GM21717 (cell line): ENCODE measurements around the gene C1orf159.

Source experiments
- ATAC-seq: cut with Tn5 transposase; IDR thresholded peaks from one replicate; pipeline ENCODE4 v1.9.1; 2021; ENCODE audit warnings: mild to moderate bottlenecking, moderate library complexity; ENCODE audit not compliant: unreplicated experiment

Gene C1orf159

DNA sequence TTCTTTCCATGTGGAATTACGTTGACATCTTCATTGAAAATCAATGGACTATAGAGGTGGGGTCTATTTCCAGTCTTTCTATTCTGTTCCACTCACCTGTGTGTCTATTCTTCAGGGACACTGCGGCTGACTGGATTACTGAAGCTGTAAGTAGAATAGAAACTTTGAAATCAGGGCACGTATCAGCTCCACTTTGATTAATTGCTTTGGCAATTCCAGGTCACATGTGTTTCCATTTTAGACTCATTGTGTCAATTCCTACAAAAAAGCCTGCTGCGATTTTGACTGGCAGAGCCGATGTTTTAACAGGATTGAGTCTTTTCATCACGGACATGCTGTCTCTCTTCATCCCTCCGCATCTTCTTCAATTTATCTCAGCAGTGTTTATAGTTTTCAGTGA is 20.9 kb downstream of the C1orf159 start:
- ATAC-seq = no peak

DNA sequence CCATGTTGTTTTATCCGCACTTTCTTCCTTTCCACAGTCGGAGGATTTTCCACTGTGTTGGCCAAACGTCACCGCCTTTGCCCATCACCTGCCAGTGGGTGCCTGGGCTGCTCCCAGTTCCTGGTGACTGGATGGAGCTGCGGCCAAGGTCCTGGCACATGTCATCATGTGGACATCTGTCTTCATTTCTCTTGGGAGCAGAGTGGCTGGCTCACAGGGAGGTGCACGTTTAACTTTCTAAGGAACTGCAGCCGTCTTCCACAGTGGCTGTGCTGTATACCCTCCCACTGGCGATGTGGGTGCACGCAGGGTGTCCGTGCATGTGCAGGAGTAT is 22.3 kb downstream of the C1orf159 start:
- no peak for ATAC-seq

DNA sequence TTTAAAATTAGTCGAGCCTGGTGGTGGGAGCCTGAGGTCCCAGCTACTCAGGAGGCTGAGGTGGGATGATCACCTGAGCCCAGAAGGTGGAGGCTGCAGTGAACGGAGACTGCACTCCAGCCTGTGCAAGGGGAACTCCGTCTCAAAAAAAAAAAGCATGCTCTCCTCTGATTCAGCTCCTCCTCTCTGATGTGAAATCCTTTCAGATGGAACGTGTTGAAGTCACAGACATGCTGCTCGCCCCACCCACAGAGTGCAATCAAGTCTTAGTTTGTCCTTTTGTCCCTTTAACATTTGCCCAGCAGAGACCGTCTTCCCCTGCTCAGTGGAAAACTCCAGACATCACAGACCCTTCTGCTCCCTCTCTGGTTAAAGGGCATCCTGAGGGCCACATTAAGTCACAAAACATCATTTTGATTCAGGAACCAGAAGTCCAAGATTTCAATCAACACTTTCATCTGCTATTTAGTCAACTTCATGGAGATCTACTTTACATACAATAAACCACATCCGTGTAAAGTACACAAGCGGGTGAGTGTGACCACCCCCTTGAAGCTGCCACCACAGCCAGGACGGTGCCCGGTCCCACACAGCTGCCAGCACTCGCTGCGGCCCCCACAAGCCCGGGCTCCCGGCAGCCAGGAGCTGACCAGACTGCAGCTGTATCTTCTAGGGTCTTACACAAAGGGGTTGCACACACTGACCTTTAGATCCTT is 22.8 kb downstream of the C1orf159 start:
- no peak for ATAC-seq

DNA sequence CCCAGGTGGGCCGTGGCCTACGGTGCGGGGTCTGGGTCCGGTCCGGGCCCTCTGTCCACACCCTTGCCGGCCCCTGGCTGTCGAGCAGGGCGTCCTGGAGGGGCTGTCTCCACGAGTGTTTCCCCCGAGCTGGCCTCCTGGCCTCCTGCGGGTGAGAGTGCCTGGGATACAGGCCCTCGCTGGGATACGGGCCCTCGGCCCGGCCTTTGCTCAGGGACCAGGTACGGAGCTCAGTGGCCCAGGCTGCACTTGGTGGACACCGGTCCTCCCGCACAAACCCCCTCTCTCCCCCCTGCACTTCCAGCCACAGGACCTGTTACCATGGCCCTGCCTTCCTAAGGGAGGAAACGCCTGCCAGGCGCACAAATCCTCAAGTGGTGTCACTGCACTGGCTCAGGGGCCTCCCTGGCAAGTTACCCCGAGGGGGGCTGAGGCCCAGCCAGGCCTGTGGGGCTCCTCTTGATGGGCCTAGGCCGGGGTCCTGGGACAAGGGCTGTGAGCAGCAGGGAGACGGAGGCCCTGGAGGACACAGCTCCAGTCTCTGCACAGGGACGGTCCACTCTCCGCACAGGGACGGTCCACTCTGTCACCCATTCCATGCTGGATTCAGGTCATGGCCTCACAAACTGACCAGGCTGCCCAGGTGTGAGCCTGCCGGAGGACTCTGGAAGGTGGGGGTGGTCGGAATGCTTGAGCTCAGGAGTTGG is 23.6 kb downstream of the C1orf159 start:
- no peak for ATAC-seq

DNA sequence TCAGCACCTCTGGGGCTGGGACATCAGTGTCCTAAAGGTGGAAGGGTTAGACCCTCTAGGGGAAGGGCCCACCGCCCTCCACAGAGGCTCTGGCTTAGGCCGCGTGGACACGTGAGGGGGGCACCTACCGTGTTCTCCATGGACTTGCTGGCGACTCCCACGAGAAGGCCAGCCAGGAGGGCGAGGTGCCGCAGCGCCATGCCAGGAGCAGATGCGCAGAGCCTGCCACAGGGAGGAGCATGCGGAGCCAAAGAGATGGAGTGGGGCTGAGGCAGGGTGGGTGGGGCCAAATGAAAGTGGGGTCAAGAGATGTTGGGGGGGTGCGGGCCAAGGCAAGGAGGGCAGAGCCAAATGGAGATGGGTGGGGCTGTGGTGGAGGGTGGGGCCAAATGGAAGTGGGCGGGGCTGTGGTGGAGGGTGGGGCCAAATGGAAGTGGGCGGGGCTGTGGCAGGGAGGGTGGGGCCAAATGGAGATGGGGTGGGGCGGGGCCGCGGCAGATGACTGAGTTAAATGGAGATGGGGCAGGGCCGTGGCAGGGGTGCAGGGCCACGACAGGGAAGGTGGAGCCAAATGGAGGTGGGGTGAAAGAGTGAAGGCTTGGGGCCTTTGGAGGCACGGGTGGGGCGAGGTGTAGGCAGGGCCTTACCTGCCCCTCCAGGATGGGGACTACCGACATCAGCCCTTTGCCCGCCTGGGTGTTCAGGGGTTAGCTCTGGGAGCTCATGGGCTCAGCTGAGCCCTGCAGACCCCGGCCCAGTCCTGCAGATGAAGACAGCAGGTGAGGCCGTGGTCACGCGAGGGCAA is 24.3 kb downstream of the C1orf159 start:
- ATAC-seq = no peak

DNA sequence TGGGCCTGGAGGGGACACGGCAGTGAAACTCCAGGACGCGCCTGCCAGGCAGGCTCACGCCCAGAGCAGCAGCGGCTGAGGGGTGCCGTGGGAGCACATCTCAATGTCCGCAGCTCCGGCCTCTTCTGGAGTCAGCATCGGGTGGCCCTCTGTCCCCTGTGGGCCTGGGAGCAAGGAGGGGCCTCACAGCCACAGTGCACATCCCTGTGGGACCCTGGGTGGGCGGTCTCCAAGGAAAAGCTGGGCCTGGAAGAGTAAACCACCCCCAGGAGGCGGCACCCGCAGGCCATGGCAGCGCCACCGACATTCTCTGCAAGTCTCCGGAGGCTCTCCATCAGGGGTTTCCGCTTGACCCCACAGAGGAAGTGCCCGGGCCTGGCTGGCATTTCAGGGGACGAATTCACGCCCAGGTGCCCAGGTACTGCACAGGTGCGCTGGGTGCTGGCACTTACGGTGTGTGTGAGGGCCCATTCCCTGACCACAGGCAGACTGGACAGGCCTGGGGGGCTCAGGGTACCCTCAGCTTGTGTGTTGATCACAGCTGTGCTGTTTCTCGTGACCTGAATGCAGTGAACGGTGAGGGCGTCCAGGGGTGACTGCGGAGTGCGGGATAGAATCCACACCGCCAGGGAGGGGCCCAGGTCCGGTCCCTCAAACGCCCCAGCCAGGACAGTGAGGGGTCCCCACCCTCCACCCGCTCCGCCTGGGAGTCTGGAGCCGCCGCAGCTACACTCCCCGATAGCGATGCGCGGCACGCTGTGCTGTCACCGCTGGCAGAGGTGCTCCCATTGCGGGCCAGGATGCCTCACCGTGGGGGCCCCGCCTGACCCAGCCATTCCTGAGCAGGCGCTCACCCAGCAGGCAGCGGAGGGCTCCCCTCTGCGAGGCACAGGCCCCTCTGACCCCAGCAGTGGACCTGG is 25.2 kb downstream of the C1orf159 start:
- ATAC-seq = no peak

DNA sequence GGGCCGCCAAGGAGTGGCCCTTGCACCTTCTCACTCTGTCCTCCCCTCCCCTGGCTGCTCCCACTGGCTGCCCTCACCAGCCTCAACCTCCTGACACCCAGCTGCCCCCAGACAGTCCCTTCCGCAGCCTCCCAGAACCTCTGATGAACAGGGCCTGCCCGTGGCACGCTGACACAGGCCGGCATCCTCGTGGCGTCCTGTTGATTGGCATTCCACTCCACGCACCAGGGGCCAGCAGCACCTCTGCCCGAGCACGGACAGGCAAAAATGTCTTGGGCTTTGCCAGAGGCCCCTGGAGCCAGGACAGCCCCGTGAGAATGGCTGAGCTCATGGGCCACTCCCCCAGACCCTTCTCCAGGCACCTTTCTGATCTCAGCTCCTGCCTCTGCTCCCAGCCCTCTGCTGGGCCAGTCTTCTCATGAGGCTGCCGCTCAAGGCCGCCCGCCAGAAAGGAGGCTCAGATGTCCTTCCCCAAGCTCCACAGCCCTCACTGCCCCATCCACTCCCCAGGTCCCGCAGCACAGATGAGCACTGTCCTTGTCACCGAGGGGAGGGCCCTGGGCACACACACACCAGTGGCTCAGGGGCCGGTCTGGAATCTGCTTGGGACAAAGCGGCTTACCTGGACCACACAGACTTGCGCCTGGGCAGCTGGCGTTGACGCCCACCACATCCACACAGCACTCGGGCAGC is 26.0 kb downstream of the C1orf159 start:
- no peak for ATAC-seq

DNA sequence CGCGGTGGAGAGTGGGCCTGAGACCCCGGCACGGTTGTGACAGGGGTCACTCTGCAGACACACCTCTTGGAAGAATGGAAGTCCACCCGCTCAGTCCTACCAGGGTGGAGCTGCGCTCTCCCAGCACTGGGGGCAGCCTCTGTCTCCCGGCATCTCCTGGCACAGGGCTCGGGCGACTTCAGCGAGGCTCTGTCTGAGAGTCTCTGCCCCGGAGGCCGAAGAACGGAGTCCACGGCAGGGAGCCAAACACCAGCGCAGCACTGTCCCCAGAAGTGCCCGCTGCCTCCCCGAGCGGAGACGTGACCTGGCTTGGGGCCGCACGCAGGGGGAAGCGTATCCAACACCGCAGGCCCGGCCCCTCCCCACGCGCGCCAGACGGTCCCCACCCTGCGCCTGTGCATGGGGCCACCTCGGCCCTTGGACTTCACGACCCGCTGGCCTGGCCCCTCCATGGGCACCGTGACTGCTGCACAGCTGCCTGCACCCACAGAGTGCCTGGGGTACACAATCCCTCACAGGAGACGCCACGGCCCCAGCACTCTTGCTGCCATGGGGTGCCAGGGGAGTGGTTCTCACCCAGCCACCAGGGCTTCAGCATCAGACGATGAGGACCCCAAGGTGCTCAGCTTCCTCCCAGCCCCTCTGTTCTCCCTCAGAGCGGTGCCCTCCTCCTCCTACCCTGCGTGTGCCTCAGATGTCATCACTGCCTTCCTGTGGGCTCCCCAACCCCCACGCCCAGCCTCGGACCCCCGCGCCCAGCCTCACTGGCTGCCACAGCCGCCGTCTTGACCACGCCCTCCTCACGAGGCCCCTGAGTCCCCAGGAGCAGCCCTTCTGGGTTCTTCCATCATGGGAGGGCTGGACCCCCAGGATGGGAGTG is 26.8 kb downstream of the C1orf159 start:
- no peak for ATAC-seq

DNA sequence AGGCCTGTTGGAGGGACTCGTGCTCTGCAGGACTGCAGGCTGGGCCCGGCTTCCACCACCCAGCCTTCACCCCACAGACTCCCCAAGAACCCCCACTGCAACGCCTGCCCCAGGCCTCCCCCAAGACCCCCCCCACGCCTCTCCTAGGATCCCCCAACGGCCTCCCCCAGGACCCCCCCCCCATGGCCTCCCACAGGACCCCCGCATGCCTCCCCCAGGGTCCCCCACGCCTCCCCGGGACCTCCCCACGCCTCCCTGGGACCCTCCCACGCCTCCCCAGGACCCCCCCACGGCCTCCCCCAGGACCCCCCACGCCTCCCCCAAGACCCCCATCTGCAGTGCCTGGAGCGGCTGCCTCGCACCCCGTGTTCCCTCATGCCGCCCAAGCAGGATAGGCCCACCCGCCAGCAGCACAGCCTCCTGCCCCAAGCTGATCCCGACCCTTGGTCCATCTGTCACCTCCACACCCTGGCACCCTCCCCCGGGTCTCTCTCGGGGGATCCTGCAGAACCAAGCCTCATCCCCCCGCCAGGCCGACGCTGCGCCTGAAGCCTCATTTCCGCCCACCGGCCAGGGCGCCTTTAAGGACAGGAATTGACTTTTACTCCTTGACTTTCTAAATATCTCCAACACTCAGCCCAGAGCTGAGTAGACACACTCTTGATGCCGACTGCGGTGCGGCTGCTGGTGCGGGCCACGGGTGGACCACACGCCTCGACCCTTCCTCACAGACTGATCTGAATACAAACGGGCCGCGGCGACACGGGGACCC is 27.7 kb downstream of the C1orf159 start:
- no peak for ATAC-seq

DNA sequence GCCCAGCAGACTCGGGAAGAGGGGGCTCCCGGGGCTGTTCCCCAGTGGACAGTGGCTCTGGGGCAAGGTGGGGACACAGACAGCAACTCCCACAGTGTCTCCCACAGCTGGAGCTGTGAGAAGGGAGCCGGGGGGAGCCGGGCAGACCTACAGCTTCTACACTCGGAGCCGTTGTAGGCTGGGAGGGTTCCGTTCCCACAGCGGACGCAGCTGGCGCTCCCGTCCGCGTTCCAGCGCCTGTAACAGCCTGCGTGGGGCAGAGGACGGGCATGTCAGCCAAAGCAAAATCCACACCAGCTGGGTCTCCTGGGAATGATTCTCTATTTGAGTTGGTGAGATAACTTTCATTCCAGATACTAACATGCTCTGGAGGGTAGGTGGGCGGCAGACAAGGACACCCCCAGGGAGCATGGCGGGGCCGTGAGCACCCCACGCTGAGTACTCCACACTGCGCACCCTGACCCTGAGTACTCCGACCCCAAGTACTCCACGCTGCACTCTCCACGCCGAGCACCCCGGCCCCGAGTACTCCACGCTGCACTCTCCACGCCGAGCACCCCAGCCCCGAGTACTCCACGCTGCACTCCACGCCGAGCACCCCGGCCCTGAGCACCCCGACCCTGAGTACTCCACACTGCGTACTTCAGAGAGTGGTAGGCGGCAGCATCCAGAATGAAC is 28.4 kb downstream of the C1orf159 start:
- no peak for ATAC-seq

DNA sequence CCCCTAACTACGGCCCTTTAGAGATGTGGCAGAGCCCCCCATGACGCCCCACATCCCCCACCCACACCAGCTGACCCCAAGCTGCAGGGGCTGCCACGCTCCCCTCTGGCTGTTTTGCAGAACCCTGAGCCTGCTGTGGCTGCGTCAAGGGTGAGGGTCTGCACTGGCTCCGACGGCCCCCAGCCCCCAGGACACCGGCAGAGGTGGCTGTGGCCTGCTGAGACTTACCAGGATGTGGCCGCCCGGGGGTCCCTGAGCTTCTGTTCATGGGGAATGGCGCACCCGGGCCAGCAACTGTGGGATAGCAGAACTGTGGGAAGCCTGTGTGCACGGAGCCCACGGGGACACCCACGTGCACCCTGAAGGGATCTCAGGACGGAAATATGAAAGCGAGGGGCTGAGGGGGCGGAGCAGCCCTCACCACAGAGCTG is 29.0 kb downstream of the C1orf159 start:
- no peak for ATAC-seq

DNA sequence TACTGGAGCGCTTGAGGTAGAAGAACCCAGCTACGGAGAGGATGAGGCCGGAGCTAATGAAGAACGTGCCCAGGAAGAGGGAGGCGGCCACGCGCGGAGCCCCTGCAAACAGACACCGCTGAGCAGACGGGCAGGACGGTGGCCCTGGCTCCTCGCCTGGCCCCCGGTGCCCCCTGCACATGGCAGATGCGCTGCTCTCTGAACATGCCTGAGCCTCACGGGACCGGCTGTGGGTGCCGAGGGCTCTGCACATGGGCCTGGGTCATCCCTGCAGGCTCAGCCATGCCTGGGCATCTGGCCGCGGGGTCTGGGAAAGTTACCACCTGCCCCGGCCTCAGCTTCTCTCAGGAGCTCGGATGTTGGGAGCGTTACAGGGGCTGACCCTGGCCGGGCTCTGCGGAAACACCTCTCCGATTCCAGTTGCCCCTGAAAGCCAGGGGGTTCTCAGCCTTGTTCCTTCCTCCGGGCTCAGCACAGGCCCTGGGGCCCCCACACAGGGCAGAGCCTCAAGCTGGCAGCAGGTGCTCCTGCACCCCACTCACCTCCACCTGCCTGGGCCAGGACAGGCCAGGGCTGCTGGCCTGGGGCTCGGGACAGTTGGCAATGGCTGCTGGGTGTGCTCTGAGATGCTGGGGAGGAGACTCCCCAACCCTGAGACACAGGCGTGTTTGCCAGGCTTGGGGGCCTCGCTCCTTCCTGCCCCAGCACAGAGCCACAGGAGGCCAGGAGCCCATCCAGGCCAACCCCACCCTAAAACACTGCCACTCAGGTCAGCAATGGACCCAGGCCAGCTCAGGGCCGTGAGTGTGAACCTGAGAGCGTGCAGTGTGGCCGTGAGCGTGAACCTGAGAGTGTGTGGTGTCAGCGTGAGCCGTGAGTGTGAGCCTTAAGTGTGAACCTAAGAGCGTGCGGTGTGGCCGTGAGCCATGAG is 29.7 kb downstream of the C1orf159 start:
- ATAC-seq = no peak

DNA sequence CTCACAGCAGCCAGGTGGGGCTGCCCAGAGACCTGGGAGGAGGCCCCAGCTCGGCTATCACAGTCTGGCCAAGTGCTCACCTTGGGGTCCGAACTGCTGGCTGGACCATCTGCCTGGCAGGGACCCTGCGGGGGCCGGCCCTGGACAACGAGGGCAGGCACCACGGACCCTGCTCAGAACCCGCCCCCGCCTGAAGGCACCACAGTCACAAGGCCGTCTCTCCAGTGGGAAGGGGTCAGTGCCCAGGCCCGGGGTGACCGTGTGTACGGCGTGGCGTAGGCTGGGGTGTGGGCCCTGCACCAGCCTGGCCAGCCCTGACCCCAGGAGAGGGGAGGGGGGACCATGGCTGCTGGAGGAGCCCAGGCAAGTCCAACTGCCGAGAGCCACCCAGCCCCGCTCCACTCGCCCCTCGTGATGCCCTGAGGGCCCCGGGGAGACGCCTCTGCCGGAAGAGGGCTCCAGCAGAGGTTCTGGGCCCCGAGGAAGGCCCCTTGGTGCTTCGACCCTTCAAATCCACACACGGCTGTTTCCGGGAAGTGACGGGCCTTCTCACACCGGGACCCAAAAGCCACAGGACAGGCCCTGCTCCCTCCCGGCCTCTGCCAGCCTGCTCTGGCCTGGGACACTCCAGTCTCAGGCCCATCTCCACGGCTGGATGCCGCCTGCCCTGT is 30.6 kb downstream of the C1orf159 start:
- ATAC-seq = no peak

DNA sequence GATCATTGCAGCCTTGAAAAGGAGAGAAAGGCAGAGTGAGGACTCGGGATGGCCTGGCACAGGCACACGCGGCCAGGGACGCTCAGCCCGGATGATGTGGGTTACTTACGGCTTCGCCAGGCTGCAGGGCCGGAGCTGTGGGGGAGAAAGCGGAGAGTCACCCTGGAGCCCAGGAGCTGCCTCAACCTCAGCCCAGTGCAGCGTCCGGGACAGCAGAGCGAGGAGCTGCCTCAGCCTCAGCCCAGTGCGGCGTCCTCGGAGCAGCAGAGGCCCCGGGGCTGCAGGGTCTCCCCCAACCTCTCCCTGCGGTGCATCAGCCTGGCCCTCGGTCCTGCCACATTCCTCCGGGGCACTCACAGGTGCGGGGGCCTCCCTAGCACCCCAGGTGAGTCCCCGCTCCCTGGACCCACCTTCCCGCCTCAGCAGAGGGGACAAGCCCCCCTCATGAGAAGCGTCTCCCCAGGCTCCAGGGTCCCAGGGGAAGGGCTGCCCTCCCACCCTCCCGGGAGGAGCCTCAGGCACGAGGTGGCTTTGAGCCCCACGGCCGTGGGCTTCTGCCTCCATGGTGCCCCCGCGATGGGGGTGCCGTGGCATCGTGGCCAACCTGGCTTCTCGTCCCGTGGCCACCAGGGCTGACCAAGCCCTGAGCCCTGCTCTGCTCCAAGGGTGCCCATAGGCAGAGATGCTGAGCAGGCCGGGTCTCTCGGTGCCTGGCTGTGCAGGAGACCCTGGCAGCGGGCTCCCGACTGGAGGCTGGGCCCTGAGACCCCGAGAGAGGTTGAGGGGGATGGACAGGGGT is 31.3 kb downstream of the C1orf159 start:
- ATAC-seq = no peak
